Endodermal cell (in vitro differentiated cells): Measurements from ENCODE around the gene CWC27. TPM values are rescaled to one million over a fixed set of nuclear protein-coding genes. Genes with fewer than 3 reads are reported as not detected.
"Not testable (repeated sequence)": the region's sequence is repeated elsewhere in the genome, so short reads cannot be mapped to it uniquely, and the experiment has no call there.

Source experiments
- DNase-seq: peaks from one replicate; pipeline ENCODE4 v3.0.0-alpha.2; 2017
- H3K27ac ChIP-seq: 2 replicates; pipeline ENCODE4 v1.5.1; 2013; ENCODE audit warnings: mild to moderate bottlenecking, low read depth, low read length, moderate library complexity
- H3K27me3 ChIP-seq: 2 replicates; pipeline ENCODE4 v1.6.1; 2013; ENCODE audit warnings: mild to moderate bottlenecking, low read length, moderate library complexity; ENCODE audit not compliant: insufficient read depth, control insufficient read depth, poor library complexity, severe bottlenecking
- H3K36me3 ChIP-seq: 2 replicates; pipeline ENCODE4 v1.7.0; 2013; ENCODE audit warnings: mild to moderate bottlenecking, low read length, moderate library complexity; ENCODE audit not compliant: control insufficient read depth, insufficient read depth
- H3K4me1 ChIP-seq: one replicate; pipeline ENCODE4 v1.7.0; 2013; ENCODE audit warnings: low read length; ENCODE audit not compliant: control insufficient read depth, insufficient read depth
- H3K4me3 ChIP-seq: 2 replicates; pipeline ENCODE4 v1.5.1; 2013; ENCODE audit warnings: mild to moderate bottlenecking, low read length, moderate library complexity
- H3K9ac ChIP-seq: 2 replicates; pipeline ENCODE4 v1.6.1; 2013; ENCODE audit warnings: mild to moderate bottlenecking, low read length, moderate library complexity; ENCODE audit not compliant: poor library complexity, severe bottlenecking; ENCODE audit errors: extremely low read depth
- H3K9me3 ChIP-seq: 2 replicates; pipeline ENCODE4 v1.6.1; 2013; ENCODE audit warnings: mild to moderate bottlenecking, low read length, moderate library complexity; ENCODE audit not compliant: control insufficient read depth
- H3K27ac Mint-ChIP-seq: 2 replicates; pipeline ENCODE4 v1.8.0; 2020; ENCODE audit warnings: mixed read lengths
- H3K27me3 Mint-ChIP-seq: 2 replicates; pipeline ENCODE4 v1.8.0; 2021; ENCODE audit warnings: mild to moderate bottlenecking, mixed read lengths; ENCODE audit not compliant: insufficient read depth
- H3K36me3 Mint-ChIP-seq: 2 replicates; pipeline ENCODE4 v1.8.0; 2020; ENCODE audit warnings: low read depth, mixed read lengths
- H3K4me1 Mint-ChIP-seq: 2 replicates; pipeline ENCODE4 v1.8.0; 2020; ENCODE audit warnings: mixed read lengths
- H3K4me3 Mint-ChIP-seq: 2 replicates; pipeline ENCODE4 v1.8.0; 2020; ENCODE audit warnings: mild to moderate bottlenecking, moderate library complexity, mixed read lengths
- H3K9me3 Mint-ChIP-seq: 2 replicates; pipeline ENCODE4 v1.8.0; 2020; ENCODE audit warnings: mild to moderate bottlenecking, mixed read lengths
- WGBS, 2 experiments: methylation state at CpG; one replicate each; pipeline versions ENCODE4 v1.1.5 to v1.1.7; 2013; ENCODE audit warnings: missing lambda C conversion rate in 2 of 2, mixed read lengths in 1 of 2; ENCODE audit not compliant: insufficient coverage in 1 of 2, insufficient read length in 1 of 2; 5-methylcytosine and 5-hydroxymethylcytosine counted together
- total RNA-seq, 2 donors: library from RNA; stranded (reverse); fragmentation: NEBNext Ultra II Directional in 1 of 2; extraction: Animal tissue kit (Norgen Biotek cat#: 25700) in 1 of 2; gene quantifications; 2 replicates in 1 of 2; 3 replicates in 1 of 2; pipeline ENCODE4 v1.2.1, GENCODE V29; 2021
- TF ChIP-seq, protein P1 (sequence below): fragments of 200-600 bp; sonication (generic); conservative IDR thresholded peaks from 2 replicates; pipeline ENCODE4 v1.5.0; 2021; ENCODE audit warnings: antibody characterized with exemption, mild to moderate bottlenecking

The CWC27 gene
- total RNA-seq, 2 donors from 2014 or later: 69.1 to 74.8 TPM

- no peaks in the 10 kb centered on the region for H3K4me1 Mint-ChIP-seq
- WGBS, 2 experiments: 94 to 100% methylated on average over 1 to 3 of the region's 3 CpGs
- no peak overlapping the region for H3K27ac Mint-ChIP-seq
- DNase-seq: no peak
- Histone ChIP-seq H3K9ac (no peak overlapping the region), H3K9me3 (no peaks in the 10 kb centered on the region), H3K4me3 (no peak overlapping the region), H3K27ac (no peak overlapping the region), H3K4me1 (no peaks in the 10 kb centered on the region), H3K36me3 (peaks cover 72% of the 10 kb centered on the region), H3K27me3 (no peaks in the 10 kb centered on the region)
- no peaks in the 10 kb centered on the region for H3K27me3 Mint-ChIP-seq
- H3K4me3 Mint-ChIP-seq: no peak overlapping the region
- peaks cover 16% of the 10 kb centered on the region for H3K36me3 Mint-ChIP-seq
- TF ChIP-seq, protein P1, sequence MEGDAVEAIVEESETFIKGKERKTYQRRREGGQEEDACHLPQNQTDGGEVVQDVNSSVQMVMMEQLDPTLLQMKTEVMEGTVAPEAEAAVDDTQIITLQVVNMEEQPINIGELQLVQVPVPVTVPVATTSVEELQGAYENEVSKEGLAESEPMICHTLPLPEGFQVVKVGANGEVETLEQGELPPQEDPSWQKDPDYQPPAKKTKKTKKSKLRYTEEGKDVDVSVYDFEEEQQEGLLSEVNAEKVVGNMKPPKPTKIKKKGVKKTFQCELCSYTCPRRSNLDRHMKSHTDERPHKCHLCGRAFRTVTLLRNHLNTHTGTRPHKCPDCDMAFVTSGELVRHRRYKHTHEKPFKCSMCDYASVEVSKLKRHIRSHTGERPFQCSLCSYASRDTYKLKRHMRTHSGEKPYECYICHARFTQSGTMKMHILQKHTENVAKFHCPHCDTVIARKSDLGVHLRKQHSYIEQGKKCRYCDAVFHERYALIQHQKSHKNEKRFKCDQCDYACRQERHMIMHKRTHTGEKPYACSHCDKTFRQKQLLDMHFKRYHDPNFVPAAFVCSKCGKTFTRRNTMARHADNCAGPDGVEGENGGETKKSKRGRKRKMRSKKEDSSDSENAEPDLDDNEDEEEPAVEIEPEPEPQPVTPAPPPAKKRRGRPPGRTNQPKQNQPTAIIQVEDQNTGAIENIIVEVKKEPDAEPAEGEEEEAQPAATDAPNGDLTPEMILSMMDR: no peak
- H3K9me3 Mint-ChIP-seq: no peaks in the 10 kb centered on the region
These were observed 49.5 kb downstream of the CWC27 start for GRCh38 chr5:64818245-64818644.

- H3K27me3 Mint-ChIP-seq, H3K9me3 ChIP-seq, H3K4me1 Mint-ChIP-seq, H3K4me3 Mint-ChIP-seq, H3K9me3 Mint-ChIP-seq, DNase-seq, H3K9ac ChIP-seq, H3K27ac ChIP-seq, H3K27me3 ChIP-seq, H3K4me3 ChIP-seq, H3K4me1 ChIP-seq, H3K27ac Mint-ChIP-seq: not testable (repeated sequence)
- H3K36me3 Mint-ChIP-seq: peaks cover 20% of the 10 kb centered on the region
- peaks cover 61% of the 10 kb centered on the region for H3K36me3 ChIP-seq
- 92 to 95% methylated on average over 4 of the region's 4 CpGs for WGBS, 2 experiments
These were observed 50.6 kb downstream of the CWC27 start for GRCh38 chr5:64819345-64819744.

DNA sequence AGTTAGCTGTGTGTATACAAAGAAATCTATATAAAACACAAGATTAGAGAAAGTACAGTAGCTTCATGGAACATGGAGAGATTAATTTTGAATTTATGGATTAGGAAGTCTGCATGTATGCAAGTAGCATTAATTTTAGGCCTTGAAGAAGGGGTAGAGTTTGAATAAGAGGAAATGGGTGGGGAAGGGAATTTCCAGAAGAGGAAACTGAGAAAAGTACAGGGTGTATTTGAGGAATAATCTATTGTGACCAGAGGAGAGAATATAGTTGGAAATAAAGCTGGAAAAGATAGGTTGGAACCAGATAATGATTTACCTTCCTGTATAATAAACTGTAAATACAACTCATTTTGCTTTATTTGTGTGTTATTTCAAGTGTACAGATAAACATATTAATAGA, 53.6 kb downstream of the CWC27 start:
- DNase-seq: no peak
- no peak overlapping the region for H3K27ac Mint-ChIP-seq

GRCh38 chr5:64826541-64826940, 57.8 kb downstream of the CWC27 start:
- Mint-ChIP-seq H3K36me3 (peaks cover 41% of the 10 kb centered on the region), H3K4me1 (no peaks in the 10 kb centered on the region), H3K4me3 (no peak overlapping the region), H3K9me3 (peaks cover 1% of the 10 kb centered on the region), H3K27me3 (no peaks in the 10 kb centered on the region), H3K27ac (no peak overlapping the region)
- H3K9me3 ChIP-seq: no peaks in the 10 kb centered on the region
- no peak overlapping the region for H3K9ac ChIP-seq
- H3K36me3 ChIP-seq: peaks cover 39% of the 10 kb centered on the region
- no peaks in the 10 kb centered on the region for H3K4me1 ChIP-seq
- WGBS, 2 experiments: 60% methylated on average over 1 of the region's 1 CpG; no CpG with 5 or more reads in 1 of the 2 experiments
- H3K27me3 ChIP-seq: no peaks in the 10 kb centered on the region
- DNase-seq: no peak
- TF ChIP-seq, protein P1: no peak
- no peak overlapping the region for H3K4me3 ChIP-seq
- no peak overlapping the region for H3K27ac ChIP-seq

More for the DNA sequence above, 53.6 kb downstream of the CWC27 start:
- H3K9me3 ChIP-seq: no peaks in the 10 kb centered on the region
- no peaks in the 10 kb centered on the region for H3K9me3 Mint-ChIP-seq
- H3K36me3 ChIP-seq: peaks cover 36% of the 10 kb centered on the region
- no peaks in the 10 kb centered on the region for H3K4me1 ChIP-seq
- no peaks in the 10 kb centered on the region for H3K4me1 Mint-ChIP-seq
- TF ChIP-seq, protein P1: no peak
- H3K9ac ChIP-seq: no peak overlapping the region
- no peaks in the 10 kb centered on the region for H3K27me3 ChIP-seq
- no peak overlapping the region for H3K4me3 Mint-ChIP-seq
- no peaks in the 10 kb centered on the region for H3K27me3 Mint-ChIP-seq
- no peak overlapping the region for H3K27ac ChIP-seq
- no peak overlapping the region for H3K4me3 ChIP-seq
- H3K36me3 Mint-ChIP-seq: peaks cover 12% of the 10 kb centered on the region
